GM21447 (cell line): ENCODE data around the gene RFTN1.

Source experiments
- ATAC-seq: cut with Tn5 transposase; IDR thresholded peaks from one replicate; pipeline ENCODE4 v1.9.1; 2021; ENCODE audit not compliant: unreplicated experiment

RFTN1 gene

GRCh38 chr3:16411441-16411840, 102.1 kb downstream of the RFTN1 start:
- ATAC-seq, result no peak

GRCh38 chr3:16410659-16411058, 102.8 kb downstream of the RFTN1 start:
- no peak for ATAC-seq

DNA sequence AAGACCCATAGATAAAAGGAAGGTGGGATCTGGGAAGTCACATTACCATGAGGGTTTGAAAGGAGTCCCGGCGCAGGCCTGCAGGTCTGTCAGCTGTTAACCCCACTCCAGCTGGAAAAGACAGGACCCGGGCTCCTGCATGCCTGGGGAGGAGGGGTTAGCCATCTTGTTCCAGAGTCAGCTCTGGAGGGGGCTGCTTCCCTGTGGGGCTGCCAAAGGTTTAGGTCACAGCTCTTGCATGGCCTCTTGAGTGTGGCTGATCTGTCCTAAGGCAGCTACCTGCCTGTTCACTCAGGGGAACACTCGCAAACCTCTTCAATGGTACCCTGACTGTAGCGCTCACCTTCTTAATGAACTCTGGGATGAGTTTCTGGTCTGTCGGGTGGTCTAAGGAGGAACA, 104.5 kb downstream of the RFTN1 start:
- no peak for ATAC-seq

GRCh38 chr3:16407366-16407765, 106.1 kb downstream of the RFTN1 start:
- ATAC-seq, result no peak

GRCh38 chr3:16406579-16406978, 106.9 kb downstream of the RFTN1 start:
- ATAC-seq, result no peak

DNA sequence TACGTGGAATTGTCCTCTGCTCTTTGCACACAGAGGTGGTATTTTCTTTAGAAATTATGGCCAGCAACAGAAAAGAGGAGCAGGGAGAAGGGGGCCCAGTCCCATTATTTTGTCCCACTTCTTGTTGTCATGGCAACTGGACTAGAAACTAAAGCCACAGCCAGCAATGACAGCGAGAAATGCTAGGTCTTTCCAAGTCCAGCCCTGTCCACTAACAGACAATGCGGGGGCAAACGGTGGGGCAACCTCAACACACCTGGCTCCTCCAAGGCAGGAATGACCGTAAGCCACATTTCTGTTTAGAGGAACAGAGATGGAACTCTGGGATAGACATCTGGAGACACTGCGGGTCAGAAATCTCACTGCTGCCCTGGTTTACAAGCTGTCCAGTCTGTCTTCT, 107.3 kb downstream of the RFTN1 start:
- no peak for ATAC-seq

DNA sequence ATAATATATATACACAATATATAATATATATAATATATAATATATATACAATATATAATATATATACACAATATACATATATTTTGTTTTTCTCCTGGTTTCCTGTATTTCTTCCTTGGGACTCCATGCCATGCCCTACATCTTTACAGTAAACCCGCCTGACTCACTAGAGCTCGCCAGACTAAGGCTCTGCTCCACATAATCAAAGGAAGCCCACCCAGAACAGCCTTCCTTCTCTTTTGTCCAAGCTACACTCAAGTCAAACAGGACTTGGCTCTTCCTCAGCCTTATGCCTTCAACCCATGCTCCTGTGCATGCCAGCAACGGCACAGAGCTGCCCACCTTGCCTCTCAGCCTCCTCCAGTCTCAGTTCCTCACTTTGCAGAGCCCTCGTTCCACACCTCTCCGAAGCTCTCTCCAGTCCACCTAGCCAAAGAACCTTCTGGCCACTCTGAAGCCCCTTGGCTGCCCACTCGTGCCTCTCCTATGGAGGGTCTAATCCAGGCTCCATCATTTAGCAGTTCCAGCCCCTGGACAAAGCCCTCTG, 109.1 kb downstream of the RFTN1 start:
- ATAC-seq, result no peak

- ATAC-seq, result no peak
Observed at GRCh38 chr3:16402451-16402850, 111.0 kb downstream of the RFTN1 start.

DNA sequence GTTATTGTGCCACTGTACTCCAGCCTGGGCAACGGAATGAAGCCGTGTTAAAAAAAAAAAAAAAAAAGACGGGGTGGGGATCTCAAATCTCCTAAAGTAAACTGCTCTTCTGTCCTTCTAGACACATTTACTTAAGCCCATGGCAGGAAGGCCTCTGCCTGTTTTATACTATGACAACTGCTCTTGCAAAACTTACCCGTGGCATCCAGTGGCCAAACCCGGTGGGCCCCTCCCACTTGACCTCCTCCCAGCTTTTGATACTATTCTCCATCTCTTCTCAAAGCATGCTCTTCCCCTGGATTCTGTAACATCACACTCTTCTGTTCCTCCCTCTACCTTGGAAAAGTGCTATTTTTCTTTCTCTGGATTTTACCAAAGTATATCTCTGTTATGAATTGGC, 112.2 kb downstream of the RFTN1 start:
- ATAC-seq, result no peak

DNA sequence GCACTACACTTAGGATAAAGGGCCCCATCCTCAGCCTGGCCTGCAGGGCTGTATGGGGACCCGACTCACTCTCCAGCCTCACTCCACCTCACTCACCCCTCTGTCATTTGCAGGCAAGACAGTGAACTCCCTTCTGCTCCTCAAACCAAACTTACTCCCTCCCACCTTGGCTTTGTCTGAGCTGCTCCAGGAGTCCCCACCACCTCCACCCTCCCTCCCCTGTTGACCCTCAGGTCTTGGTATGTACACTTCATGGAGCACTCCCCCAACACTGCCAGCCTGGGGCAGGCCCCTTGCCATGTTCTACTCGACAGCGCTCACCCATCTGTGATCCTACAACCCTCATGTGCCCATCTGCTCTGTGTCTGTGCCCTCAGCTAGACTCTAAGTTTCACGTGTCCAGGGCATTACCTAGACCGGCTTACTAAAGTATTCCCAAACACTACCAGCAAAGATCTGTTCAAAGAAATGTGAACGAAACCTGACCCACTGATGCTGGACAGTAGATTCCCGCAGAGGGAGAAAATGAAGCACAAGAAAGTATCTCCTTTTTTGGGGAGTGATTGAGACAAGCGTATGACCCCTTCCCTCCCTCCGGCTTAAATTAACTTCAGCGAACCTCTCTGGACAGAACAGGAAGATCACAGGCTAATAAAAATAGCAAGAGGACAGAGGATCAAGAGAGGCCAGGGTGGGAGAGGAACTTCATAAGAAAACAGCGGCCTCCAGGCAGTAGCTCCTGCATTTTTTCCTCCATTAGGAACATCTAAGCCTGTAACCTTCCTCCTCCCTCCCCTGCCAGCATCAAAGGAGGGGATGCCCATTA, 113.2 kb downstream of the RFTN1 start:
- ATAC-seq, result no peak

DNA sequence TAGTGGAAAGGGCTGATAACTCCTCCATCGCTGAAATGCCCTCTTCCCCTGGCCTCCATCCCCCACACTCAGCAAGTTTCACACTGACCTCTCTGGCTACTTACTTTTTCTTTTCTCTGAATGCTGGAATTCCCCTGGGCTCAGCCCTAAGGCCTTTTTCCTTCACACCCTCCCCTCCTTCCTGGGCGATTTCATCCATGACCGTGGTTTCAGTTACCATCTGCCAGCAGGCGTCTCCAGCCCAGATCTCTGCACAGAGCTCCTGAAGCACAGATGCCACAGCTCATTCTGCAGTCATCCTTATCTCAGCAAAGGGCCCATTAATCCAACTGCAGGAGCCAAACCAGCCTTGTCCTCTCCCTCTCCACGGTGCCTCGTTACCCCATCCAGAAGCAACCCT, 114.0 kb downstream of the RFTN1 start:
- ATAC-seq, result no peak

- ATAC-seq, result no peak
Observed at GRCh38 chr3:16398648-16399047, 114.9 kb downstream of the RFTN1 start.

- ATAC-seq, result no peak
Observed at GRCh38 chr3:16396202-16396601, 117.3 kb downstream of the RFTN1 start.

DNA sequence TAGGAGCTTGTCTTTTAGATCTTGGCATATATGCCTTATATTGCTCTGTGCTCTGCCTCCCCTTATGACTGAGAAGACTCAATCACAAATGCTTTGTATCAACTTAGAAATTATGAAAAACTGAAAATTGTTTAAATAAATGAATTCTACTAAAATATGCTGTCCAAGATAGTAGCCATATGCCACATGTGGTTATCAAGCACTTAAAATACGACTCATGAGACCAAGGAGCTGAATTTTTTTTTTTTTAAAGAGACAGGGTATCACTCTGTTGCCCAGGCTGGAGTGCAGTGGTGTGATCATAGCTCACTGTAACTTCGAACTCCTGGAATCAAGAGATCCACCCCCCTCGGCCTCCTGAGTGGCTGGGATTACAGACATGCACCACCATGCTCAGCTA, 118.3 kb downstream of the RFTN1 start:
- no peak for ATAC-seq

DNA sequence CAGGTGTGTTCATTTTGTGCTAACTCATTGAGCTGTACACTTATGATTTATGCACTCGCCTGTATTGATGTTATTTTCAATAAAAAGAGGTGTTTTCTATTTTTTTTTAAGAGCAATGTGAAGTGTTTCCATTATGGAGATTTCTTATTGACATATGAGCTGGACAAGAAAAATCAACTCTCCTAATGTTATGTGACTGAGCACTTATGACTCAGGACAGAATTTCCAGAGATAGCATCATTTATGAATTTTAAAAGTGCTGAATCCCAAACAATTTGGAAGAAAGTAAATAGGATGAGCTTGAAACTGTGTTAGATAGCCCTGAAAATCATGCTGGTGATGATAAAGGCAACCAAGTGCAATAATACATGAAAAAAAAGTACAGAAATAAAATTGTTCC, 118.9 kb downstream of the RFTN1 start:
- ATAC-seq, result no peak

- ATAC-seq, result no peak
Observed at GRCh38 chr3:16392717-16393116, 120.8 kb downstream of the RFTN1 start.

- ATAC-seq, result no peak
Observed at GRCh38 chr3:16392065-16392464, 121.4 kb downstream of the RFTN1 start.

GRCh38 chr3:16390581-16390980, 122.9 kb downstream of the RFTN1 start:
- no peak for ATAC-seq

GRCh38 chr3:16388850-16389441, 124.6 kb downstream of the RFTN1 start:
- no peak for ATAC-seq

DNA sequence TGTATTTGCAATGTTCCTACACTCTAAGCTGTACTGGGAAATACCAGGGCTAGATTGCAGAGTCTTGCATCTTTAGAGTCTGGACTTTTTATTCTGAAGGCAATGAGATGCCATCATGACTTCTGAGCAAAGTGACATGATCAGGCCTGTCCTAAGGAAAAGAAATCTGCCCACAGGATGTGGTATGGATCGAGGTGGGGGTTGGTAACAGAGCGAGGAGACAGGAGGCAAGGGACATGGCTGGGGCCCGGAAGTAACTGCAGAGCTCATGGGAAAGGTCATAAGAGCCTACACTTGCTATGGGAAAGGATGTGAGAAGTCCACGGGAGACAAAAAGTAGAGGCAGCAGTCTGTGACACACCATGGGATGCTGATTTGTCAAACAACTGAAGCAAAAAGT, 126.9 kb downstream of the RFTN1 start:
- no peak for ATAC-seq

- no peak for ATAC-seq
Observed at GRCh38 chr3:16385151-16385550, 128.3 kb downstream of the RFTN1 start.

DNA sequence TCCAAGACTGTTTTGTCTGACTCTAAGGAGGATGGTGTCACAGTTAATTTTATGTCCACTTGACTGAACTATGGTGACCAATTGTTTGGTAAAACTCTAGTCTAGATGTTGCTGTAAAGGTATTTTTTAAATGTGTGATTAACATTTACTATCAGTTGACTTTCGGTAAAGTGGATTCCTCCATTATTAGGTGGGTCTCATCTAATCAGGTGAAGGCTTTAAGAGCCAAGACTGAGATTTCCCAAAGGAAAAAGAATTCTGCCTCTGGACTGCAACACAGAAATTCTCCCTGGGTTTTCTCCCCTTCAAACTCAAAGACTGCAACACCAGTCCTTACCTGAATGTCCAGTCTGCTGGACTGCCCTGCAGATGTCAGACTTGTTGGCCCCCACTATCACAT, 129.6 kb downstream of the RFTN1 start:
- no peak for ATAC-seq
